HepG2 (cell line): ENCODE data around the gene TRIO. TPM values are rescaled to one million over a fixed set of nuclear protein-coding genes. Genes with fewer than 3 reads are reported as not detected.

Experiments used
- ATAC-seq: fragments of 200-7000 bp; cut with Tn5 transposase; 3 replicates; pipeline ENCODE4 v1.9.1; 2020; ENCODE audit warnings: mild to moderate bottlenecking, moderate library complexity
- BruUV-seq: library from RNA; stranded (reverse); fragments of 400-500 nt; replicated peaks from 2 replicates; lab custom pipeline; 2021; lab: Mats Ljungman, UMichigan
- CTCF ChIA-PET: fragments of 300-600 bp; formaldehyde crosslinking; extraction: SDS; loops from one replicate; lab custom pipeline; 2021; ENCODE audit warnings: low total read pairs, inconsistent platforms, low intra/inter-chr PET ratio; lab: Yijun Ruan, JAX
- POLR2A ChIA-PET: fragments of 350-600 bp; sonication (Branson Sonifier 250); formaldehyde crosslinking; loops from one replicate; lab custom pipeline; 2020; ENCODE audit warnings: antibody characterized with exemption, inconsistent platforms; lab: Yijun Ruan, JAX
- DNase-seq: peaks from one replicate; pipeline ENCODE4 v3.0.0-alpha.2; 2015; ENCODE audit warnings: low spot score
- FAIRE-seq: peaks from 3 replicates; lab custom pipeline; 2011; peaks lifted over from hg19 to GRCh38; lab: Jason Lieb, UNC
- H2AFZ ChIP-seq: one replicate; pipeline ENCODE4 v1.6.1; 2011; ENCODE audit warnings: low read length, inconsistent platforms
- H3K27ac ChIP-seq: fragments of 300-600 bp; 3 replicates; pipeline ENCODE4 v1.8.0; 2011; ENCODE audit warnings: mixed run types, mild to moderate bottlenecking, mixed read lengths, low read length, inconsistent platforms; ENCODE audit not compliant: insufficient read depth; ENCODE audit errors: extremely low read length
- H3K27me3 ChIP-seq, 2 experiments: fragments of 200-600 bp in 1 of 2; 2 replicates in 1 of 2; 3 replicates in 1 of 2; pipeline versions ENCODE4 v1.6.0 to v1.8.0; 2011; ENCODE audit warnings: low read length in 2 of 2, mild to moderate bottlenecking in 2 of 2, moderate library complexity in 2 of 2, inconsistent platforms in 1 of 2; ENCODE audit not compliant: insufficient read depth in 2 of 2, control insufficient read depth in 1 of 2
- H3K36me3 ChIP-seq, 2 experiments: fragments of 200-600 bp in 1 of 2; replicated peaks in 1 of 2; 2 replicates in 1 of 2; 3 replicates in 1 of 2; pipeline versions ENCODE4 v1.5.1 to v1.8.0; 2011; ENCODE audit warnings: low read length in 2 of 2, inconsistent platforms in 1 of 2; ENCODE audit not compliant: insufficient read depth in 2 of 2, control insufficient read depth in 1 of 2
- H3K4me1 ChIP-seq: 2 replicates; pipeline ENCODE4 v1.5.1; 2012; ENCODE audit warnings: low read length, inconsistent platforms; ENCODE audit not compliant: insufficient read depth
- H3K4me2 ChIP-seq: 2 replicates; pipeline ENCODE4 v1.6.0; 2011; ENCODE audit warnings: low read depth, low read length, inconsistent platforms
- H3K4me3 ChIP-seq, 3 experiments: fragments of 200-600 bp in 1 of 3; sonication (generic), shearing (Covaris generic) in 1 of 3; replicated peaks in 1 of 3; 2 replicates each; pipeline ENCODE4 v1.5.1; 2011 to 2016; ENCODE audit warnings: low read length in 3 of 3, inconsistent platforms in 2 of 3, low read depth in 2 of 3, mild to moderate bottlenecking in 2 of 3, control low read depth in 1 of 3, mixed read lengths in 1 of 3; ENCODE audit not compliant: insufficient read depth in 1 of 3
- H3K79me2 ChIP-seq: one replicate; pipeline ENCODE4 v1.6.1; 2011; ENCODE audit warnings: low read length, inconsistent platforms; ENCODE audit not compliant: insufficient read depth
- H3K9ac ChIP-seq: 2 replicates; pipeline ENCODE4 v1.6.0; 2011; ENCODE audit warnings: mild to moderate bottlenecking, low read depth, low read length, inconsistent platforms; ENCODE audit not compliant: insufficient read depth
- H3K9me3 ChIP-seq: 2 replicates; pipeline ENCODE4 v1.5.1; 2012; ENCODE audit warnings: mild to moderate bottlenecking, low read length
- H4K20me1 ChIP-seq: 2 replicates; pipeline ENCODE4 v1.6.0; 2011; ENCODE audit warnings: inconsistent platforms, mild to moderate bottlenecking, low read length, moderate library complexity; ENCODE audit not compliant: insufficient read depth
- ARID2 ChIP-seq: sonication (generic); formaldehyde crosslinking; IDR thresholded peaks from 2 replicates; pipeline ENCODE4 v1.8.1; 2022; ENCODE audit warnings: mild to moderate bottlenecking, missing genetic modification reagents, borderline replicate concordance
- BORCS8-MEF2B ChIP-seq: sonication (generic); formaldehyde crosslinking; IDR thresholded peaks from 2 replicates; pipeline ENCODE4 v1.8.0; 2022; ENCODE audit warnings: mild to moderate bottlenecking, missing genetic modification reagents
- MED1 ChIP-seq: sonication (generic); formaldehyde crosslinking; IDR thresholded peaks from 2 replicates; pipeline ENCODE4 v1.4.0; 2020; ENCODE audit warnings: missing genetic modification reagents
- MLLT10 ChIP-seq: sonication (generic); formaldehyde crosslinking; IDR thresholded peaks from 2 replicates; pipeline ENCODE4 v1.4.0; 2020; ENCODE audit warnings: missing genetic modification reagents
- REPIN1 ChIP-seq: sonication (generic); formaldehyde crosslinking; IDR thresholded peaks from 2 replicates; pipeline ENCODE4 v1.8.0; 2022; ENCODE audit warnings: missing genetic modification reagents, low read depth, mild to moderate bottlenecking, borderline replicate concordance
- TEAD3 ChIP-seq: optimal IDR thresholded peaks from 2 replicates; pipeline ENCODE3; 2016; ENCODE audit warnings: borderline replicate concordance
- YEATS2 ChIP-seq: sonication (generic); formaldehyde crosslinking; IDR thresholded peaks from 2 replicates; pipeline ENCODE4 v1.4.0; 2020; ENCODE audit warnings: missing genetic modification reagents, borderline replicate concordance
- ZMYM4 ChIP-seq: sonication (generic); formaldehyde crosslinking; IDR thresholded peaks from 2 replicates; pipeline ENCODE4 v1.8.1; 2023; ENCODE audit warnings: mild to moderate bottlenecking, missing genetic modification reagents
- ZNF143 ChIP-seq: sonication (generic); formaldehyde crosslinking; IDR thresholded peaks from 2 replicates; pipeline ENCODE4 v1.4.0; 2020; ENCODE audit warnings: missing genetic modification reagents
- ZNF333 ChIP-seq: sonication (generic); formaldehyde crosslinking; IDR thresholded peaks from 2 replicates; pipeline ENCODE4 v1.4.0; 2020; ENCODE audit warnings: mild to moderate bottlenecking, missing genetic modification reagents, borderline replicate concordance
- ZNF451 ChIP-seq: sonication (generic); formaldehyde crosslinking; IDR thresholded peaks from 2 replicates; pipeline ENCODE4 v1.5.0; 2020; ENCODE audit warnings: mild to moderate bottlenecking, missing genetic modification reagents
- ZNF781 ChIP-seq: sonication (generic); formaldehyde crosslinking; IDR thresholded peaks from 2 replicates; pipeline ENCODE4 v1.5.1; 2020; ENCODE audit warnings: borderline replicate concordance, mild to moderate bottlenecking, missing genetic modification reagents; ENCODE audit errors: not compliant biosample characterization
- WGBS: methylation state at CpG from one replicate; pipeline ENCODE4 v1.1.6; 2017; ENCODE audit warnings: low lambda C conversion rate; 5-methylcytosine and 5-hydroxymethylcytosine counted together
- in situ Hi-C: cut with HindIII; loops from 2 replicates; pipeline ENCODE4 v1.10.0; 2017; ENCODE audit warnings: low pct_unique_long_range_greater_than_20kb; ENCODE audit not compliant: extremely low pct_ligation_motif_present
- intact Hi-C: fragments of 100-400 bp; cut with micrococcal nuclease; formaldehyde crosslinking; loops from one replicate; pipeline ENCODE4 v1.10.0; 2022; ENCODE audit not compliant: unreplicated experiment
- polyA plus RNA-seq, 8 experiments: library from polyadenylated mRNA; depleted of rRNA in 3 of 8; stranded (reverse) in 7 of 8; unstranded in 1 of 8; fragments of >200 nt; fragmentation: Illumina TruSeq in 4 of 8; extraction: Trizol in 4 of 8; gene quantifications; 2 replicates each; pipeline versions ENCODE4 v1.2.1 to v1.2.3, GENCODE V29; 2011 to 2016; ENCODE audit warnings: low read depth in 4 of 8, missing spikeins in 1 of 8, mixed read lengths in 1 of 8; ENCODE audit not compliant: insufficient read depth in 1 of 8
- total RNA-seq, 5 experiments: library from RNA; depleted of rRNA; stranded (reverse); fragments of >200 nt; fragmentation: Illumina TruSeq; extraction: Trizol; gene quantifications; 2 replicates each; pipeline ENCODE4 v1.2.3, GENCODE V29; 2016; ENCODE audit warnings: low read depth in 1 of 5
- TF ChIP-seq, protein P1 (sequence below), 2 experiments: fragments of 450-650 bp in 1 of 2; sonication (generic) in 1 of 2; formaldehyde crosslinking; IDR thresholded peaks; 2 replicates each; pipeline versions ENCODE4 v1.5.0 to v1.8.0; 2020 to 2022; ENCODE audit warnings: mild to moderate bottlenecking in 1 of 2, missing genetic modification reagents in 1 of 2
- TF ChIP-seq, protein P2 (sequence below): sonication (generic); formaldehyde crosslinking; IDR thresholded peaks from 2 replicates; pipeline ENCODE4 v1.4.0; 2020; ENCODE audit warnings: mild to moderate bottlenecking, missing genetic modification reagents
- TF ChIP-seq, protein P3 (sequence below): sonication (generic); formaldehyde crosslinking; IDR thresholded peaks from 2 replicates; pipeline ENCODE4 v1.8.0; 2022; ENCODE audit warnings: missing genetic modification reagents, low read depth, mild to moderate bottlenecking, borderline replicate concordance

The TRIO gene
- total and polyA plus RNA-seq, 2 of the 13 experiments (the other 11 are each of a cell fraction or from before 2014, with no cell fraction given), result 45.2 to 45.9 TPM

DNA sequence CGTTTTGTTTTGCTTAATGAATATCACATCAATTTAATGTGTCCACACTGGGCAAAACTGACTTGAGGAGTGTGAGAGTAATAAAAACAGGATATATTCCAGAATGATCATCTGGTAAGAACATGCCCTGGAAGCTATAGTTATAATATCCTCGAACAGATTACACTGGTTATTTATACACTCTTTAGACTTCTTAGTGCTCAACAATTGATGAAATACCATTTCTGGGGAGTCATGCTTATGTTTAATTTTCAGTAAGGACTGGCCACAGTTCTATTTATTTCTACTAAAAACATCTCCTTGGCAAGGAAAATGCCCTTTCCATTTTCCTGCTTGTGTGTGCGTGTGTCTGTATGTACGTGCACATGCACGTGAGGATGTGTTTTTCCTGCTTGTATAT lies 205.0 kb downstream of the TRIO start:
- DNase-seq (no peak), FAIRE-seq (no peak), ATAC-seq (no peak)
- Histone ChIP-seq H2AFZ (no peak overlapping the region), H3K9me3 (no peaks in the 10 kb centered on the region), H3K27ac (no peak overlapping the region), H3K36me3 (peaks cover 8 to 29% of the 10 kb centered on the region in 2 experiments), H4K20me1 (no peaks in the 10 kb centered on the region), H3K27me3 (no peaks in the 10 kb centered on the region), H3K4me2 (no peak overlapping the region), H3K9ac (no peak overlapping the region), H3K4me1 (no peaks in the 10 kb centered on the region), H3K79me2 (no peaks in the 10 kb centered on the region), H3K4me3 (no peak overlapping the region)
- intact Hi-C loops (no loop called here), in situ Hi-C loops (no loop called here)
- ChIA-PET CTCF (no interaction called here), POLR2A (no interaction called here)
- 96% methylated on average over 5 of the region's 5 CpGs for WGBS
- no TSS peak for BruUV-seq
- TF ChIP-seq ZNF781 (CRISPR knock-in tag) (no peak), ZNF451 (CRISPR knock-in tag) (no peak), ZNF143 (CRISPR knock-in tag) (no peak), MED1 (no peak), MLLT10 (CRISPR knock-in tag) (no peak), BORCS8-MEF2B (CRISPR knock-in tag) (no peak), TEAD3 (no peak), YEATS2 (CRISPR knock-in tag) (no peak), ZNF333 (CRISPR knock-in tag) (no peak), ARID2 (CRISPR knock-in tag) (no peak), REPIN1 (CRISPR knock-in tag) (no peak), ZMYM4 (CRISPR knock-in tag) (no peak)
- TF ChIP-seq, protein P1, sequence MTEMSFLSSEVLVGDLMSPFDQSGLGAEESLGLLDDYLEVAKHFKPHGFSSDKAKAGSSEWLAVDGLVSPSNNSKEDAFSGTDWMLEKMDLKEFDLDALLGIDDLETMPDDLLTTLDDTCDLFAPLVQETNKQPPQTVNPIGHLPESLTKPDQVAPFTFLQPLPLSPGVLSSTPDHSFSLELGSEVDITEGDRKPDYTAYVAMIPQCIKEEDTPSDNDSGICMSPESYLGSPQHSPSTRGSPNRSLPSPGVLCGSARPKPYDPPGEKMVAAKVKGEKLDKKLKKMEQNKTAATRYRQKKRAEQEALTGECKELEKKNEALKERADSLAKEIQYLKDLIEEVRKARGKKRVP (CRISPR knock-in tag; IDR thresholded peaks at IDR 0.05), result no peak
- TF ChIP-seq, protein P2, sequence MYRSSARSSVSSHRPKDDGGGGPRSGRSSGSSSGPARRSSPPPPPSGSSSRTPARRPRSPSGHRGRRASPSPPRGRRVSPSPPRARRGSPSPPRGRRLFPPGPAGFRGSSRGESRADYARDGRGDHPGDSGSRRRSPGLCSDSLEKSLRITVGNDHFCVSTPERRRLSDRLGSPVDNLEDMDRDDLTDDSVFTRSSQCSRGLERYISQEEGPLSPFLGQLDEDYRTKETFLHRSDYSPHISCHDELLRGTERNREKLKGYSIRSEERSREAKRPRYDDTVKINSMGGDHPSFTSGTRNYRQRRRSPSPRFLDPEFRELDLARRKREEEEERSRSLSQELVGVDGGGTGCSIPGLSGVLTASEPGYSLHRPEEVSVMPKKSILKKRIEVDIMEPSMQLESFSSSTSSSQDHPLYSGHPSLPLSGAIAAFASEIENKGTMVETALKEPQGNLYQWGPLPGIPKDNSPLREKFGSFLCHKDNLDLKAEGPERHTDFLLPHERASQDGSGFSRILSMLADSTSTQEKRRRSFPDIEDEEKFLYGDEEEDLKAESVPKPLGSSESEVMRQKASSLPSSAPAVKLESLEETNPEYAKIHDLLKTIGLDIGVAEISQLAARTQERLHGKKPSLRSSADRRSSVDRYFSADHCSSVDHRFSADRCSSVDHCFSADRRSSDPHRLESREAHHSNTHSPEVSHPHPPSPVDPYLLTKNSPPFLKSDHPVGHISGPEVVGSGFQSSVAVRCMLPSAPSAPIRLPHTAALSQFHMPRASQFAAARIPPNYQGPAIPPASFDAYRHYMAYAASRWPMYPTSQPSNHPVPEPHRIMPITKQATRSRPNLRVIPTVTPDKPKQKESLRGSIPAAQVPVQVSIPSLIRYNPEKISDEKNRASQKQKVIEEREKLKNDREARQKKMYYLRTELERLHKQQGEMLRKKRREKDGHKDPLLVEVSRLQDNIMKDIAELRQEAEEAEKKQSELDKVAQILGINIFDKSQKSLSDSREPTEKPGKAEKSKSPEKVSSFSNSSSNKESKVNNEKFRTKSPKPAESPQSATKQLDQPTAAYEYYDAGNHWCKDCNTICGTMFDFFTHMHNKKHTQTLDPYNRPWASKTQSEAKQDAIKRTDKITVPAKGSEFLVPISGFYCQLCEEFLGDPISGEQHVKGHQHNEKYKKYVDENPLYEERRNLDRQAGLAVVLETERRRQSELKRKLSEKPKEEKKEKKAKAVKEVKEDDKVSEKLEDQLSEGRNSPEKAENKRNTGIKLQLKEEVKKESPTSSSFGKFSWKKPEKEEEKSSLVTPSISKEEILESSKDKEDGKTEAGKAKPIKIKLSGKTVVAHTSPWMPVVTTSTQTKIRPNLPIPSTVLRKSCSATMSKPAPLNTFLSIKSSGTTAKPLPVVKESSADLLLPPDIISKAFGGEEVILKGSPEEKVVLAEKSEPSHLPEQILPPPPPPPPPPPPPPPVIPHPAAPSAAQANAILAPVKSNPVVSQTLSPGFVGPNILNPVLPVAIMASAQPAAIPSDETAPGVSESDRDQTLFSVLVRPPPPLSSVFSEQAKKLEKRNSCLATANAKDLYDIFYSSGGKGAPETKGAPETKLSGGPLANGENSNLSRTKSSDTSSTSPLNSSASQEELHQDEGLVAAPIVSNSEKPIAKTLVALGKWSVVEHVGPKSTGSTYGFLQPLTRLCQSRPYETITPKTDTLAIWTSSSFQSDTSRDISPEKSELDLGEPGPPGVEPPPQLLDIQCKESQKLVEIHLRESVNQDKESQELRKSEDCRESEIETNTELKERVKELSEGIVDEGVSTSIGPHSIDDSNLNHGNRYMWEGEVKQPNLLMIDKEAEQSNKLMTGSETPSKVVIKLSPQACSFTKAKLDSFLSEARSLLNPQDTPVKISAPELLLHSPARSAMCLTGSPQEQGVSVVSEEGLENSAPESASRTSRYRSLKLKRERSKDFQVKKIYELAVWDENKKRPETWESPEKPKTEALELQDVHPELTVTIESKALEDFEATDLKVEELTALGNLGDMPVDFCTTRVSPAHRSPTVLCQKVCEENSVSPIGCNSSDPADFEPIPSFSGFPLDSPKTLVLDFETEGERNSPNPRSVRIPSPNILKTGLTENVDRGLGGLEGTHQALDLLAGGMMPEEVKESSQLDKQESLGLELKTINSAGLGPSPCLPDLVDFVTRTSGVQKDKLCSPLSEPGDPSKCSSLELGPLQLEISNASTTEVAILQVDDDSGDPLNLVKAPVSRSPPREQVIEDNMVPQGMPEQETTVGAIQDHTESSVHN (CRISPR knock-in tag), result no peak
- TF ChIP-seq, protein P3, sequence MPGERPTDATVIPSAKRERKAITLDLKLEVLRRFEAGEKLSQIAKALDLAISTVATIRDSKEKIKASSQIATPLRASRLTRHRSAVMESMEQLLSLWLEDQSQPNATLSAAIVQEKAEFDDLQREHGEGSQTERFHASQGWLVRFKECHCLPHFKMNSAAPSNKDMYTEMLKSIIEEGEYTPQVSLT (CRISPR knock-in tag), result no peak
